Pancreas (tissue), 10 donors: ENCODE results near the gene AP4E1. TPM values are rescaled to one million over a fixed set of nuclear protein-coding genes. Genes with fewer than 3 reads are reported as not detected.
"Not testable (repeated sequence)": the region's sequence is repeated elsewhere in the genome, so short reads cannot be mapped to it uniquely, and the experiment has no call there.

Experiments used
- ATAC-seq, 4 donors: fragments of 200-7000 bp; cut with Tn5 transposase; one replicate each; pipeline versions ENCODE4 v1.8.0 to v1.9.1; 2020; ENCODE audit warnings: mild to moderate bottlenecking in 4 of 4, moderate library complexity in 4 of 4
- DNase-seq, 6 donors: peaks; one replicate each; pipeline ENCODE4 v3.0.0-alpha.2; 2020
- FAIRE-seq: peaks from 2 replicates; lab custom pipeline; 2012; peaks lifted over from hg19 to GRCh38; lab: Jason Lieb, UNC
- H3K27ac ChIP-seq, 4 donors: fragments of 200-600 bp; sonication (generic); 1 replicate in 3 of 4; 2 replicates in 1 of 4; pipeline versions ENCODE4 v1.5.0 to v1.8.0; 2020
- H3K27me3 ChIP-seq, 4 donors: fragments of 200-600 bp; one replicate each; pipeline ENCODE4 v1.8.0; 2021
- H3K36me3 ChIP-seq, 3 donors: fragments of 200-600 bp; sonication (generic) in 1 of 3; one replicate each; pipeline versions ENCODE4 v1.5.0 to v1.8.0; 2020 to 2021
- H3K4me1 ChIP-seq, 3 donors: fragments of 200-600 bp; one replicate each; pipeline ENCODE4 v1.8.0; 2021
- H3K4me3 ChIP-seq, 4 donors: fragments of 200-600 bp; sonication (generic) in 2 of 4; one replicate each; pipeline versions ENCODE4 v1.5.0 to v1.8.0; 2020 to 2021
- H3K9me3 ChIP-seq, 4 donors: fragments of 200-600 bp; one replicate each; pipeline ENCODE4 v1.8.0; 2021
- WGBS, 2 donors: extraction: QIAGEN DNeasy Blood & Tissue Kit; methylation state at CpG; one replicate each; pipeline ENCODE4 v1.1.7; 2013; 5-methylcytosine and 5-hydroxymethylcytosine counted together
- intact Hi-C, 3 donors: fragments of 100-400 bp; cut with DNase I; formaldehyde crosslinking; loops; one replicate each; pipeline versions ENCODE4 v1.11.1 to v1.14.2; 2022
- polyA plus RNA-seq, 2 donors: library from polyadenylated mRNA; stranded (reverse); fragments of 200-250 nt; gene quantifications; one replicate each; pipeline ENCODE4 v1.2.3, GENCODE V29; 2013
- total RNA-seq, 6 donors: library from RNA; stranded (reverse); fragmentation: NEBNext Ultra II Directional in 4 of 6; extraction: Animal tissue kit (Norgen Biotek cat#: 25700) in 4 of 6; gene quantifications; one replicate each; pipeline versions ENCODE4 v1.2.1 to v1.2.4, GENCODE V29; 2021 to 2023
- TF ChIP-seq, protein P1 (sequence below), 4 donors: fragments of 200-600 bp; sonication (generic) in 3 of 4; IDR thresholded peaks; one replicate each; pipeline versions ENCODE4 v1.5.0 to v1.8.0; 2021; ENCODE audit warnings: antibody characterized with exemption in 4 of 4
- donor health status: healthy with polysubstance abuse.
- donor health status: DM: no; HTN: no; CAD: no; lungs with moderate emphysema.
- donor health status: DM: no; HTN: no; CAD: no.
- donor health status: control.
- donor health status: control.
- donor health status: Bipolar disorder and iron deficiency.
- donor health status: DM: yes; HTN: yes; CAD: no.
- donor health status: DM: no; HTN: no; CAD: no.
- donor health status: DM: no; HTN: no; CAD: no.
- donor health status: DM: yes; HTN: yes; CAD: no.

Gene AP4E1
- total and polyA plus RNA-seq, 8 donors = 1.1 to 4.8 (median 2.4) TPM

DNA sequence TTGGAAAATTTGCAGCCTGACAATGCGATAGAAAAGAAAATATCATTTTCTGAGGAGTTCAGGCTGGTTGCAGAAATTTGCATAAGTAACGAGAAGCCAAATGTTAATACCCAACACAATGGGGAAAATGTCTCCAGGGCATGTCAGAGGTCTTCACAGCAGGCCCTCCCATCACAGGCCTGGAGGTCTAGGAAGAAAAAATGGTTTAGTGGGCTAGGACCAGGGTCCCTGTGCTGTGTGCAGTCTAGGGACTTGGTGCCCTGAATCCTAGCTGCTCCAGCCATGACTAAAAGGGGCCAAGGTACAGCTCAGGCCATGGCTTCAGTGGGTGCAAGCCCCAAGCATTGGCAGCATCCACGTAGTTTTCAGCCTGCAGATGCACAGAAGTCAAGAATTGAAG lies 14.5 kb upstream of the AP4E1 start:
- Histone ChIP-seq H3K4me1 (no peaks in the 10 kb centered on the region), H3K27me3 (no peaks in the 10 kb centered on the region), H3K9me3 (no peaks in the 10 kb centered on the region), H3K36me3 (no peaks in the 10 kb centered on the region), H3K4me3 (no peak overlapping the region), H3K27ac (no peak overlapping the region)
- 84 to 94% methylated on average over 3 of the region's 3 CpGs for WGBS, 2 donors
- no peak for ATAC-seq
- intact Hi-C loops = no loop called here
- FAIRE-seq = no peak
- TF ChIP-seq, protein P1, sequence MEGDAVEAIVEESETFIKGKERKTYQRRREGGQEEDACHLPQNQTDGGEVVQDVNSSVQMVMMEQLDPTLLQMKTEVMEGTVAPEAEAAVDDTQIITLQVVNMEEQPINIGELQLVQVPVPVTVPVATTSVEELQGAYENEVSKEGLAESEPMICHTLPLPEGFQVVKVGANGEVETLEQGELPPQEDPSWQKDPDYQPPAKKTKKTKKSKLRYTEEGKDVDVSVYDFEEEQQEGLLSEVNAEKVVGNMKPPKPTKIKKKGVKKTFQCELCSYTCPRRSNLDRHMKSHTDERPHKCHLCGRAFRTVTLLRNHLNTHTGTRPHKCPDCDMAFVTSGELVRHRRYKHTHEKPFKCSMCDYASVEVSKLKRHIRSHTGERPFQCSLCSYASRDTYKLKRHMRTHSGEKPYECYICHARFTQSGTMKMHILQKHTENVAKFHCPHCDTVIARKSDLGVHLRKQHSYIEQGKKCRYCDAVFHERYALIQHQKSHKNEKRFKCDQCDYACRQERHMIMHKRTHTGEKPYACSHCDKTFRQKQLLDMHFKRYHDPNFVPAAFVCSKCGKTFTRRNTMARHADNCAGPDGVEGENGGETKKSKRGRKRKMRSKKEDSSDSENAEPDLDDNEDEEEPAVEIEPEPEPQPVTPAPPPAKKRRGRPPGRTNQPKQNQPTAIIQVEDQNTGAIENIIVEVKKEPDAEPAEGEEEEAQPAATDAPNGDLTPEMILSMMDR (IDR thresholded peaks at IDR 0.05) = no peak
- DNase-seq = no peak

DNA sequence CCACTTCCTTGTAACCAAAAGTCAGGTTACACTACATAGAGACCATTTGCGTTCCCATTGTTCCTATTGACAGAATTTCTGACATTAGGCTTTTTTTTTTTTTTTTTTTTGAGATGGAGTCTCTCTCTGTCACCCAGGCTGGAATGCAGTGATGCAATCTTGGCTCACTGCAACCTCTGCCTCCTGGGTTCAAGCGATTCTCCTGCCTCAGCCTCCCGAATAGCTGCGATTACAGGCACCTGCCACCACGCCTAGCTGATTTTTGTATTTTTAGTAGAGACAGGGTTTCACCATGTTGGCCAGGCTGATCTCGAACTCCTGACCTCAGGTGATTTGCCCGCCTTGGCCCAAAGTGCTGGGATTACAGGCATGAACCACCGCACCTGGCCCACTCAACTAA lies 7.1 kb upstream of the AP4E1 start:
- H3K4me1 ChIP-seq, H3K4me3 ChIP-seq, H3K9me3 ChIP-seq, DNase-seq, FAIRE-seq, ATAC-seq, H3K27me3 ChIP-seq, intact Hi-C loops, H3K27ac ChIP-seq, H3K36me3 ChIP-seq: not testable (repeated sequence)
- WGBS, 2 donors = 86 to 92% methylated on average over 8 of the region's 8 CpGs

DNA sequence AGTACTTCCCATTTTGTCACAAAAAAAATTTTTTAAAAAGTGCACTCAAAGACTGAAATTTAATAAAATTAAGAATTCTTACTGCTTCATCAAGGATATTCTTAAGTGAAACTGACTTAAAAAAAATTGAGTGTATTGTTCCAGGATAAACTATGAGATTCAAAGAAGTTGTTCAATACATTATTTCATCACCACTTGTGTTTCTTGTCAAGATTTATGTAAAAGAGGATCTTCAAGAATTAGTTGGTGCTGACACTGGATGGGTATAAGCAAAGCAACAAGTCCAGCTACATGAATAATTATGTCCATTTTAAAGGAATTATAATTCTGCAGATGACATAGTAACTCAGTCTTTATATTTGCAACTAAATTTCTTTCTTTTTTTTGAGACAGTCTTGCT lies 4.3 kb upstream of the AP4E1 start:
- FAIRE-seq (no peak), ATAC-seq (no peak)
- TF ChIP-seq, protein P1 (IDR thresholded peaks at IDR 0.05) = no peak

DNA sequence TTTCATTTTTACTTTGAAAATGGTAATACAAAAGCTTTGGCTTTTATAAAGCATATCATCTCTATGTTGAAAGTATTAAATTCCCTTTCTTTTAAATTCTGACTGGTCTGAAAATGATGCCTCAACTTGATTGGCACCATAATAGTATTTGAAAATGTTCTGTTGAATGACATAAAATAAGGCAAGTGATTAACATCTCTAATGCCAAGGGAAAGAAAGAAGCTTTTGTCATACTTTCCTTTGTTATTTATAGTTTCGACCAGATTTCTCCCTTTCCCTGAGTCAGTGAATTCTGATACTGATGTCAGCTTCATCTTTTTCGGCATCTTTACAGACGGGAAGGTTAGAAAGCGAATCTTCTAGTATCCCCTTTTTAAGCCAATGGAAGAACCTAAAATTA lies 3.4 kb upstream of the AP4E1 start:
- H3K27me3 ChIP-seq = no peaks in the 10 kb centered on the region
- FAIRE-seq (no peak), DNase-seq (no peak), ATAC-seq (no peak)
- H3K27ac ChIP-seq = no peak overlapping the region
- intact Hi-C loops = no loop called here
- H3K4me3 ChIP-seq = no peak overlapping the region
- no peaks in the 10 kb centered on the region for H3K9me3 ChIP-seq
- WGBS, 2 donors = 92 to 97% methylated on average over 4 of the region's 4 CpGs
- H3K36me3 ChIP-seq = no peaks in the 10 kb centered on the region
- TF ChIP-seq, protein P1 (IDR thresholded peaks at IDR 0.05) = no peak
- peaks cover 0 to 12% (median 0%) of the 10 kb centered on the region in 3 donors for H3K4me1 ChIP-seq

More for the DNA sequence above, 4.3 kb upstream of the AP4E1 start:
- H3K9me3 ChIP-seq = no peaks in the 10 kb centered on the region
- no peak overlapping the region for H3K27ac ChIP-seq
- intact Hi-C loops = no loop called here
- H3K4me1 ChIP-seq = peaks cover 0 to 5% (median 0%) of the 10 kb centered on the region in 3 donors
- H3K27me3 ChIP-seq = no peaks in the 10 kb centered on the region
- no peak for DNase-seq
- no peak overlapping the region for H3K4me3 ChIP-seq
- no peaks in the 10 kb centered on the region for H3K36me3 ChIP-seq

DNA sequence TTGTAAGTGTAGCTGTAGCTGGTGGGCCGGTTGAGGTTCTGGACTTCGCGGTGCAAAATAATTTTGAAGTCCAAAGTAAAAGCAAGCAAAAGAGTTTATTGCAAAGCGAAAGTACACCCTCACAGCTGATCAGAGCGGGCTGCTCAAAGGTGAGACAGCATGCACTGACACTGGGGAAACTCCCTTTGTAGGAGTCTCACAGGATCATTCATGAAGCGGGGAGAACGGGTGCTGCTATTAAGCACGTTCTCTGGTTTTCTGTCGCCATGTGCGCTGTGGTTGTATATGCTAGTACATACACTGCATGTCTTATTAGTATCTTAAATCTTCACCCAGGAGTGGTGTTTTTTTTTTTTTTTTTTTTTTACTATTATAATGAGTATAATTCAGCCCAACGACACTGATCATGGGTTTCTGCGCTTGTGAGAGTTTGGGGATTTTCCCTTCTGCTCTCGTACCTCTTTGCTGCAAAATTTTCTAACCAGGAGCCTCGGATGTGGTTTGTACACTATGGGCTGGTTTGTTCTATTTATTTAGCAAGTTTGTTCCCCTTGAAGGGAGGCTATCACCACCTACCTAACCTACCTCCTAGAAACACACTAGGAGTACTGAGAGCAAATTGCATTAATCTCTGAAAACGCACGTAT lies 1.4 kb upstream of the AP4E1 start:
- H3K27me3 ChIP-seq = no peaks in the 10 kb centered on the region
- WGBS, 2 donors = 57 to 65% methylated on average over 16 of the region's 16 CpGs
- H3K4me1 ChIP-seq = peaks cover 0 to 19% (median 0%) of the 10 kb centered on the region in 3 donors
- TF ChIP-seq, protein P1 (IDR thresholded peaks at IDR 0.05) = no peak
- FAIRE-seq (no peak), ATAC-seq (peak in 1 of 4 donors; percentile 1), DNase-seq (no peak)
- H3K9me3 ChIP-seq = no peaks in the 10 kb centered on the region
- intact Hi-C loops = no loop called here
- no peaks in the 10 kb centered on the region for H3K36me3 ChIP-seq
- H3K4me3 ChIP-seq = peak overlapping the region in 3 of 4 donors; percentile 89 to 99 (median 98)
- peak overlapping the region in 2 of 4 donors; percentile 86 to 88 for H3K27ac ChIP-seq
